HG02588 (cell line): ENCODE results near the gene NF1.
"Not testable (repeated sequence)": the region's sequence is repeated elsewhere in the genome, so short reads cannot be mapped to it uniquely, and the experiment has no call there.

Source experiments
- ATAC-seq: cut with Tn5 transposase; IDR thresholded peaks from one replicate; pipeline ENCODE4 v1.9.1; 2021; ENCODE audit warnings: mild to moderate bottlenecking, moderate library complexity; ENCODE audit not compliant: unreplicated experiment

NF1 gene

GRCh38 chr17:31074772-31075555 is 19.8 kb upstream of the NF1 start:
- no peak for ATAC-seq

GRCh38 chr17:31078290-31078689 is 16.5 kb upstream of the NF1 start:
- ATAC-seq: no peak

GRCh38 chr17:31079731-31080130 is 15.0 kb upstream of the NF1 start:
- no peak for ATAC-seq

- no peak for ATAC-seq
Observed at GRCh38 chr17:31085563-31085962, 9.2 kb upstream of the NF1 start.

GRCh38 chr17:31089471-31089870 is 5.3 kb upstream of the NF1 start:
- no peak for ATAC-seq

- not testable (repeated sequence) for ATAC-seq
Observed at GRCh38 chr17:31090650-31091049, 4.1 kb upstream of the NF1 start.

GRCh38 chr17:31092475-31093064 is 2.2 kb upstream of the NF1 start:
- no peak for ATAC-seq

GRCh38 chr17:31093866-31094599 is 744 bp upstream of the NF1 start:
- ATAC-seq: no peak

GRCh38 chr17:31095236-31096105 is 694 bp downstream of the NF1 start:
- no peak for ATAC-seq

GRCh38 chr17:31096106-31096436 is 1.3 kb downstream of the NF1 start:
- ATAC-seq: no peak

GRCh38 chr17:31099016-31099415 is 4.2 kb downstream of the NF1 start:
- no peak for ATAC-seq

- no peak for ATAC-seq
Observed at GRCh38 chr17:31100840-31101459, 6.2 kb downstream of the NF1 start.

GRCh38 chr17:31101943-31102342 is 7.2 kb downstream of the NF1 start:
- no peak for ATAC-seq

- no peak for ATAC-seq
Observed at GRCh38 chr17:31105991-31106390, 11.2 kb downstream of the NF1 start.

- ATAC-seq: no peak
Observed at GRCh38 chr17:31111183-31111582, 16.4 kb downstream of the NF1 start.

- ATAC-seq: no peak
Observed at GRCh38 chr17:31112001-31112661, 17.4 kb downstream of the NF1 start.

- ATAC-seq: not testable (repeated sequence)
Observed at GRCh38 chr17:31113368-31113767, 18.6 kb downstream of the NF1 start.

GRCh38 chr17:31113939-31114338 is 19.2 kb downstream of the NF1 start:
- ATAC-seq: no peak

GRCh38 chr17:31114956-31115555 is 20.3 kb downstream of the NF1 start:
- no peak for ATAC-seq

GRCh38 chr17:31116167-31116566 is 21.4 kb downstream of the NF1 start:
- no peak for ATAC-seq
